Mammary epithelial cell (primary cell): ENCODE results near the gene RAD51B.

Source experiments
- CTCF ChIP-seq, 2 donors: IDR thresholded peaks in 1 of 2; conservative IDR thresholded peaks in 1 of 2; 2 replicates each; pipeline ENCODE4 v1.5.1; 2011 to 2012; ENCODE audit warnings: inconsistent platforms in 2 of 2, low read length in 2 of 2, mild to moderate bottlenecking in 2 of 2, control low read depth in 1 of 2, low read depth in 1 of 2; ENCODE audit not compliant: insufficient read depth in 1 of 2; ENCODE audit errors: extremely low read depth in 1 of 2
- EZH2 ChIP-seq: IDR thresholded peaks from 2 replicates; pipeline ENCODE4 v1.6.1; 2012; ENCODE audit warnings: low read length, inconsistent platforms, borderline replicate concordance

DNA sequence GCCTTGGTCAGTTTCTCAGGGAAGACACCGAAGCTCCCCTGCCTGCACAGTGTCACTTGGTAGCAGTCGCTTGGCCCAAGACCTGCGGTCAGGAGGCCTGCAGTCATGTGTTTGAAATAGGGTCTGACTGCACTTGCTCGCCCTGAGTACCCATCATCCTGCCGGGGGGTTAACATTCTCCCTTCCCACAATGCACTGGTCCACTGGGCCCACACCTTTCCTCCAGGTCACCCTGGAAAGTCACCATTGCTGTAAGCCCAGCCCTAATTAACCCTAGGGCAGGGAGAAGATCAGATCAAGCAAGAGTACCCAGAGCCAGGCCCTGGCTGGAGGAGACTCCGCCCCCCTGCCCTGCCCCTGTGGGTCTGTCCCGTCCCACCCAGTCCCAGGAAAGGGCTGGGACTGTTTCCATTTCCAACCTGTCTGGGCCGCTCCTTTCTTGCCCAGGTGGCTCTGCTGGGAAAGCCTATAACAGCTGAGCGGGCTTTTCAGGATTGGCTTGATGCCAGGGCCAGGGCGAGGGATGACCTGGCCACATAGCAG, 886.2 kb downstream of the RAD51B start:
- TF ChIP-seq CTCF (conservative IDR thresholded peaks at IDR 0.05 in 1 of 2, IDR thresholded peaks at IDR 0.05 in 1 of 2; ENCODE audit: extremely low read depth in 1 of 2, insufficient read depth in 1 of 2, low read depth in 1 of 2, low read length in 2 of 2) (no peak), EZH2 (no peak)
